ENCODE data around the gene ACKR1.

The ACKR1 gene

GRCh38 chr1:159204161-159205141 lies at the start of gene ACKR1:
Gene ACKR1, plus strand, starts transcription at chr1:159204875. Its CDS starts 85 bp downstream, at chr1:159204960.
- no peak for DNase-seq

GRCh38 chr1:159161001-159161718 lies 43.5 kb upstream of the ACKR1 start:
- peak; percentile 86 for DNase-seq

GRCh38 chr1:159161719-159162026 lies 43.0 kb upstream of the ACKR1 start:
- no peak for DNase-seq

- DNase-seq, result no peak
Measured at GRCh38 chr1:159162516-159163265, 42.0 kb upstream of the ACKR1 start.

GRCh38 chr1:159163614-159164228 lies 41.0 kb upstream of the ACKR1 start:
- no peak for DNase-seq

- no peak for DNase-seq
Measured at GRCh38 chr1:159168043-159168442, 36.6 kb upstream of the ACKR1 start.

- DNase-seq, result no peak
Measured at GRCh38 chr1:159170639-159171038, 34.0 kb upstream of the ACKR1 start.

GRCh38 chr1:159171254-159171687 lies 33.4 kb upstream of the ACKR1 start, which contains the start of gene CADM3:
Gene CADM3, plus strand, starts transcription at chr1:159171615. Its CDS starts 151 bp downstream, at chr1:159171766.
- DNase-seq, result no peak

GRCh38 chr1:159171688-159172501 lies 32.8 kb upstream of the ACKR1 start:
- DNase-seq, result no peak

- peak; percentile 27 for DNase-seq
Measured at GRCh38 chr1:159172614-159173291, 31.9 kb upstream of the ACKR1 start.

GRCh38 chr1:159173320-159173719 lies 31.4 kb upstream of the ACKR1 start:
- DNase-seq, result no peak

GRCh38 chr1:159175571-159175970 lies 29.1 kb upstream of the ACKR1 start:
- no peak for DNase-seq

GRCh38 chr1:159177272-159177907 lies 27.3 kb upstream of the ACKR1 start:
- DNase-seq, result no peak

- peak; percentile 86 for DNase-seq
Measured at GRCh38 chr1:159179906-159180305, 24.8 kb upstream of the ACKR1 start.

- no peak for DNase-seq
Measured at GRCh38 chr1:159180516-159180915, 24.2 kb upstream of the ACKR1 start.

- peak; percentile 15 for DNase-seq
Measured at GRCh38 chr1:159181328-159182024, 23.2 kb upstream of the ACKR1 start.

- peak; percentile 21 for DNase-seq
Measured at GRCh38 chr1:159184201-159184600, 20.5 kb upstream of the ACKR1 start.

- DNase-seq, result no peak
Measured at GRCh38 chr1:159185121-159185520, 19.6 kb upstream of the ACKR1 start.

- DNase-seq, result peak; percentile 53
Measured at GRCh38 chr1:159187033-159187432, 17.6 kb upstream of the ACKR1 start.
